Gastrocnemius medialis (tissue), 4 donors: Measurements from ENCODE around the gene FGFR3.

Source experiments
- CTCF ChIP-seq, 5 experiments: fragments of 450-650 bp in 3 of 5; fragments of 200-600 bp in 2 of 5; sonication (generic) in 2 of 5; IDR thresholded peaks in 4 of 5; conservative IDR thresholded peaks in 1 of 5; 1 replicate in 4 of 5; 2 replicates in 1 of 5; pipeline ENCODE4 v1.5.1; 2016 to 2019; ENCODE audit warnings: antibody characterized with exemption in 5 of 5, mild to moderate bottlenecking in 3 of 5, moderate library complexity in 3 of 5
- POLR2A ChIP-seq, 2 donors: fragments of 450-650 bp; IDR thresholded peaks; one replicate each; pipeline ENCODE4 v1.6.1; 2017; ENCODE audit warnings: antibody characterized with exemption in 2 of 2, mild to moderate bottlenecking in 2 of 2, moderate library complexity in 2 of 2

GRCh38 chr4:1762264-1763010 is 30.7 kb upstream of the FGFR3 start:
- TF ChIP-seq CTCF (IDR thresholded peaks at IDR 0.05 in 4 of 5, conservative IDR thresholded peaks at IDR 0.05 in 1 of 5) (no peak), POLR2A (IDR thresholded peaks at IDR 0.05) (no peak)
